AG04450 (cell line): ENCODE measurements around the gene RNF213. TPM values are rescaled to one million over a fixed set of nuclear protein-coding genes. Genes with fewer than 3 reads are reported as not detected.

Source experiments
- CTCF ChIA-PET: fragments of 300-600, 350-600 bp; formaldehyde crosslinking; extraction: SDS; loops from one replicate; lab custom pipeline; 2022; ENCODE audit warnings: antibody characterized with exemption, inconsistent platforms; lab: Charles Lee
- POLR2A ChIA-PET: fragments of 350-600 bp; formaldehyde crosslinking; extraction: SDS; loops from one replicate; lab custom pipeline; 2021; ENCODE audit warnings: antibody characterized with exemption, inconsistent platforms; lab: Yijun Ruan, JAX
- DNase-seq: peaks from one replicate; pipeline ENCODE4 v3.0.0-alpha.2; 2011; ENCODE audit warnings: low read depth, low spot score
- H3K27ac ChIP-seq: one replicate; pipeline ENCODE4 v1.5.1; 2012; ENCODE audit warnings: low read depth, low read length, control low read depth
- H3K27me3 ChIP-seq: one replicate; pipeline ENCODE4 v1.6.0; 2012; ENCODE audit warnings: low read length; ENCODE audit not compliant: control insufficient read depth, insufficient read depth
- H3K4me3 ChIP-seq: 2 replicates; pipeline ENCODE4 v1.5.1; 2011; ENCODE audit warnings: mild to moderate bottlenecking, low read depth, low read length, control low read depth
- H3K9me3 ChIP-seq: 2 replicates; pipeline ENCODE4 v1.5.1; 2012; ENCODE audit warnings: low read length; ENCODE audit not compliant: control insufficient read depth, insufficient read depth
- polyA plus RNA-seq: library from polyadenylated mRNA; depleted of rRNA; stranded (reverse); fragments of >200 nt; gene quantifications from 2 replicates; pipeline ENCODE4 v1.2.3, GENCODE V29; 2011
- TF ChIP-seq, protein P1 (sequence below): IDR thresholded peaks from 2 replicates; pipeline ENCODE4 v1.5.1; 2011; ENCODE audit warnings: low read depth, low read length, control low read depth, inconsistent platforms

Gene RNF213
- polyA plus RNA-seq, 1 experiment = 46.8 TPM

GRCh38 chr17:80303824-80304223 is 43.2 kb downstream of the RNF213 start:
- H3K27ac ChIP-seq = no peak overlapping the region
- peaks cover 15% of the 10 kb centered on the region for H3K9me3 ChIP-seq
- TF ChIP-seq, protein P1, sequence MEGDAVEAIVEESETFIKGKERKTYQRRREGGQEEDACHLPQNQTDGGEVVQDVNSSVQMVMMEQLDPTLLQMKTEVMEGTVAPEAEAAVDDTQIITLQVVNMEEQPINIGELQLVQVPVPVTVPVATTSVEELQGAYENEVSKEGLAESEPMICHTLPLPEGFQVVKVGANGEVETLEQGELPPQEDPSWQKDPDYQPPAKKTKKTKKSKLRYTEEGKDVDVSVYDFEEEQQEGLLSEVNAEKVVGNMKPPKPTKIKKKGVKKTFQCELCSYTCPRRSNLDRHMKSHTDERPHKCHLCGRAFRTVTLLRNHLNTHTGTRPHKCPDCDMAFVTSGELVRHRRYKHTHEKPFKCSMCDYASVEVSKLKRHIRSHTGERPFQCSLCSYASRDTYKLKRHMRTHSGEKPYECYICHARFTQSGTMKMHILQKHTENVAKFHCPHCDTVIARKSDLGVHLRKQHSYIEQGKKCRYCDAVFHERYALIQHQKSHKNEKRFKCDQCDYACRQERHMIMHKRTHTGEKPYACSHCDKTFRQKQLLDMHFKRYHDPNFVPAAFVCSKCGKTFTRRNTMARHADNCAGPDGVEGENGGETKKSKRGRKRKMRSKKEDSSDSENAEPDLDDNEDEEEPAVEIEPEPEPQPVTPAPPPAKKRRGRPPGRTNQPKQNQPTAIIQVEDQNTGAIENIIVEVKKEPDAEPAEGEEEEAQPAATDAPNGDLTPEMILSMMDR = no peak
- CTCF ChIA-PET = no interaction called here
- no peaks in the 10 kb centered on the region for H3K27me3 ChIP-seq
- POLR2A ChIA-PET = no interaction called here
- DNase-seq = no peak
- H3K4me3 ChIP-seq = no peak overlapping the region

DNA sequence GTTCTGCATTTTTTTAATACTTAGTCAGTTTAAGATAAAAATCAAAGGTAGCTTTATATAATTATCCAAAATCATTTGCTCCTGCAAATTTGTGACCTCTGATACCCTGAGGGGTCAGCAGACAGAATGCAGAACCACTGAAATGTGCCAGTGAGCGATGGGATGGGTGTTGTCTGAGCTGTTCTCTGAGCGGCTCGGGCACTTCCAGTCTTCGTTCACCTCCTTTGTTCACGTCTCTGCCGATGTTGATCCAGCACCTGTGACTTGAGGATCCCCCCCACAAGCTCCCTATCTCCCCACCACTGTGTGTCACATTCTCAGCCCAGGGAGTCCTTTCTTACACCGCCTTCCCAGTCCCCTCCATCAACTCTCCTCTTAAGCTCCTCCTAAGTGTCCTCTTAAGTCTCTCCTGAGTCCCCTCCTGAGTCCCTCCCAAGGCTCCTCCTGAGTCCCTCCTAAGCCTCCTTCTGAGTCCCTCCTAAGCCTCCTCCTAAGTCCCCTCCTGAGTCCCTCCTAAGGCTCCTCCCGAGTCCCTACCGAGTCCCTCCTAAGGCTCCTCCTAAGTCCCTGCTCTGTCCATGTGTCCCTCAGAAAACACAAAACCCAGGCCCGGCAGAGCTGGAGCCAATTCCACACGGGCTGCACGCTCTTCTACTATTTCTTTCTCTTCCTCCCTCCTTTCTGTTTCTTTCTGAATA is 47.5 kb downstream of the RNF213 start:
- Histone ChIP-seq H3K27ac (no peak overlapping the region), H3K9me3 (peaks cover 14% of the 10 kb centered on the region), H3K27me3 (no peaks in the 10 kb centered on the region), H3K4me3 (no peak overlapping the region)
- TF ChIP-seq, protein P1 = no peak
- ChIA-PET POLR2A (no interaction called here), CTCF (interaction anchor here (0.6 to 1.1 kb wide), 2 partner anchors 24 to 111 kb away, joined by 3 read pairs; no protein-coding TSS in a partner anchor)
- DNase-seq = no peak

- POLR2A ChIA-PET = no interaction called here
- DNase-seq = no peak
- TF ChIP-seq, protein P1 = no peak
These were observed 48.3 kb downstream of the RNF213 start for GRCh38 chr17:80308692-80309517.

DNA sequence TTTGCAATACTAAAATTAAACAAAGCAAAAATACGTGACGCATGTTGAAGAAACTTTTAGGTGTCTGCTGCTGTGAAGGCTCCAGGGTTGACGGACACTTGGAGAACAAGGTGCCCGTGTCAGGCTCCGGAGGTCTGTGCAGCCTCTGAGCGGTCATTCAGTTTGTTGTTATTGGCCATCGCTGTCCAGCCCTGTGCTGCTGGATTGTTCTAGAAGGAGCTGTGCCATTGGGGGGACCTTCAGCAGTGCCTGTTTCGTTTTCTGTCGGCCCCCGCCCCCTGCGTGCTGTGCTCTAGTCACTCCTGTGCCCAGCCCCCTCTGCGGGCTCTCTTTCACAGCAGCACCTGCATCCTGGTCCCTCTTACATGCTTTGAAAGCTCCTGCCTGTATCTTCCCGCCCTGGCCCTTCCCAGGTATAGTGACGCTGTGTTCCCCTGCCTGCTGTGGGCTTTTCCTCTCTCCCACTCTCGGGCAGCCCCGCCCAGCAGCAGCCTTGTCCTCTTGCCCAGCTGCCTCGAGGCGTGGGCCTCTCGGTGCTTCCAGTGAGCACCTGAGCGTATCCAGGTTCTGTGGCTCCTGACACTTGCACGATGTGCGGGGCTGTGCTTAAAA is 50.7 kb downstream of the RNF213 start:
- CTCF ChIA-PET = no interaction called here

More at GRCh38 chr17:80308692-80309517, 48.3 kb downstream of the RNF213 start:
- H3K9me3 ChIP-seq = peaks cover 7% of the 10 kb centered on the region; the same call in 1 of the 2 replicates
- no peak overlapping the region for H3K27ac ChIP-seq
- H3K4me3 ChIP-seq = no peak overlapping the region
- CTCF ChIA-PET = interaction anchor here (0.6 kb wide), 1 partner anchor 912 kb away, joined by 7 read pairs; no protein-coding TSS in a partner anchor
- no peaks in the 10 kb centered on the region for H3K27me3 ChIP-seq

More for the DNA sequence above, 50.7 kb downstream of the RNF213 start:
- Histone ChIP-seq H3K9me3 (peaks cover 2% of the 10 kb centered on the region; the same call in 1 of the 2 replicates), H3K27ac (no peak overlapping the region), H3K27me3 (no peaks in the 10 kb centered on the region), H3K4me3 (no peak overlapping the region)
- TF ChIP-seq, protein P1 = no peak
- DNase-seq = no peak
- POLR2A ChIA-PET = no interaction called here
